ENCODE data around the gene SDHAF2.

GRCh38 chr11:61401573-61401972, 28.4 kb upstream of the SDHAF2 start:
- TF ChIP-seq CTCF (conservative IDR thresholded peaks at IDR 0.05; ENCODE audit: low read depth, low read length), result no peak
- no peak for TF ChIP-seq EZH2 (IDR thresholded peaks at IDR 0.05; ENCODE audit: borderline replicate concordance, low read depth, low read length, poor library complexity, severe bottlenecking)
